CD4-positive, CD25-positive, alpha-beta regulatory T cell (primary cell): Measurements from ENCODE around the gene ITLN2. TPM values are rescaled to one million over a fixed set of nuclear protein-coding genes. Genes with fewer than 3 reads are reported as not detected.

Experiments
- ATAC-seq, 2 donors: fragments of 150-1000 bp; cut with Tn5 transposase; one replicate each; pipeline ENCODE4 v1.10.0; 2021; ENCODE audit warnings: low read depth in 2 of 2, moderate number of reproducible peaks in 2 of 2, moderate library complexity in 1 of 2
- DNase-seq, 3 donors: peaks; one replicate each; pipeline versions ENCODE4 v3.0.0 to v3.0.0-alpha.2; 2012 to 2022; ENCODE audit warnings: mixed read lengths in 1 of 3
- H3K27ac ChIP-seq: one replicate; pipeline ENCODE4 v1.7.0; 2013; ENCODE audit warnings: mild to moderate bottlenecking, low read length; ENCODE audit not compliant: insufficient read depth, poor library complexity, severe bottlenecking
- H3K27me3 ChIP-seq: one replicate; pipeline ENCODE4 v1.7.0; 2013; ENCODE audit warnings: low read length; ENCODE audit not compliant: control insufficient read depth, insufficient read depth
- H3K36me3 ChIP-seq: one replicate; pipeline ENCODE4 v1.7.0; 2013; ENCODE audit warnings: mild to moderate bottlenecking, low read length, moderate library complexity; ENCODE audit not compliant: control insufficient read depth, insufficient read depth
- H3K4me1 ChIP-seq: 2 replicates; pipeline ENCODE4 v1.7.0; 2013; ENCODE audit warnings: mild to moderate bottlenecking, low read length; ENCODE audit not compliant: insufficient read depth, control insufficient read depth, poor library complexity, severe bottlenecking
- H3K4me3 ChIP-seq: one replicate; pipeline ENCODE4 v1.7.0; 2013; ENCODE audit warnings: low read depth, mild to moderate bottlenecking, low read length, moderate library complexity
- H3K9me3 ChIP-seq, 2 experiments: 1 replicate in 1 of 2; 2 replicates in 1 of 2; pipeline ENCODE4 v1.7.0; 2013; ENCODE audit warnings: low read length in 2 of 2, mild to moderate bottlenecking in 1 of 2, moderate library complexity in 1 of 2; ENCODE audit not compliant: control insufficient read depth in 2 of 2
- H3K27ac Mint-ChIP-seq, 3 donors: one replicate each; pipeline ENCODE4 v1.8.0; 2020 to 2022; ENCODE audit warnings: mild to moderate bottlenecking in 3 of 3, mixed read lengths in 3 of 3, moderate library complexity in 2 of 3
- H3K27me3 Mint-ChIP-seq: one replicate; pipeline ENCODE4 v1.8.0; 2022; ENCODE audit warnings: mild to moderate bottlenecking, mixed read lengths
- H3K36me3 Mint-ChIP-seq: one replicate; pipeline ENCODE4 v1.8.0; 2020; ENCODE audit warnings: mixed read lengths
- H3K4me1 Mint-ChIP-seq, 4 donors: one replicate each; pipeline ENCODE4 v1.8.0; 2020 to 2022; ENCODE audit warnings: mixed read lengths in 4 of 4, mild to moderate bottlenecking in 1 of 4
- H3K4me3 Mint-ChIP-seq, 4 donors: one replicate each; pipeline ENCODE4 v1.8.0; 2020 to 2022; ENCODE audit warnings: mild to moderate bottlenecking in 4 of 4, mixed read lengths in 4 of 4, moderate library complexity in 3 of 4
- H3K9me3 Mint-ChIP-seq, 7 donors: one replicate each; pipeline ENCODE4 v1.8.0; 2020 to 2022; ENCODE audit warnings: mixed read lengths in 7 of 7, mild to moderate bottlenecking in 3 of 7, moderate library complexity in 2 of 7
- polyA plus RNA-seq, 4 donors: library from polyadenylated mRNA; unstranded; fragments of 300-500 nt; fragmentation: Illumina TruSeq; gene quantifications; one replicate each; pipeline ENCODE4 v1.2.3, GENCODE V29; 2021
- total RNA-seq: library from RNA; stranded (reverse); gene quantifications from one replicate; pipeline ENCODE4 v1.2.3, GENCODE V29; 2022

The ITLN2 gene
- total and polyA plus RNA-seq, 5 donors from 2014 or later: not detected

- ATAC-seq (no peak), DNase-seq (no peak)
- H3K4me3 Mint-ChIP-seq: no peak overlapping the region
- Histone ChIP-seq H3K9me3 (no peaks in the 10 kb centered on the region), H3K36me3 (no peaks in the 10 kb centered on the region), H3K4me1 (no peaks in the 10 kb centered on the region), H3K4me3 (no peak overlapping the region), H3K27me3 (peaks cover 6% of the 10 kb centered on the region), H3K27ac (no peak overlapping the region)
- H3K4me1 Mint-ChIP-seq: peaks cover 0 to 7% (median 0%) of the 10 kb centered on the region in 4 donors
- H3K27me3 Mint-ChIP-seq: peaks cover 32% of the 10 kb centered on the region
- peaks cover 0 to 2% (median 0%) of the 10 kb centered on the region in 7 donors for H3K9me3 Mint-ChIP-seq
- no peaks in the 10 kb centered on the region for H3K36me3 Mint-ChIP-seq
- no peak overlapping the region for H3K27ac Mint-ChIP-seq
These were observed 18.9 kb upstream of the ITLN2 start for GRCh38 chr1:160973491-160973890.

GRCh38 chr1:160972939-160973338 lies 18.3 kb upstream of the ITLN2 start:
- Mint-ChIP-seq H3K27ac (no peak overlapping the region), H3K4me1 (peaks cover 0 to 7% (median 0%) of the 10 kb centered on the region in 4 donors), H3K9me3 (peaks cover 0 to 2% (median 0%) of the 10 kb centered on the region in 7 donors), H3K27me3 (peaks cover 32% of the 10 kb centered on the region), H3K4me3 (no peak overlapping the region), H3K36me3 (no peaks in the 10 kb centered on the region)
- no peak for DNase-seq
- no peaks in the 10 kb centered on the region for H3K36me3 ChIP-seq
- no peaks in the 10 kb centered on the region for H3K4me1 ChIP-seq
- H3K4me3 ChIP-seq: no peak overlapping the region
- no peak for ATAC-seq
- no peaks in the 10 kb centered on the region for H3K9me3 ChIP-seq
- H3K27ac ChIP-seq: no peak overlapping the region
- peaks cover 6% of the 10 kb centered on the region for H3K27me3 ChIP-seq

- Histone ChIP-seq H3K36me3 (no peaks in the 10 kb centered on the region), H3K4me3 (no peak overlapping the region), H3K4me1 (no peaks in the 10 kb centered on the region), H3K27ac (no peak overlapping the region), H3K27me3 (peaks cover 6% of the 10 kb centered on the region), H3K9me3 (no peaks in the 10 kb centered on the region)
- peaks cover 28% of the 10 kb centered on the region for H3K27me3 Mint-ChIP-seq
- DNase-seq (peak in 1 of 3 donors; percentile 12), ATAC-seq (peak; percentile 18 to 34)
- H3K27ac Mint-ChIP-seq: no peak overlapping the region
- peaks cover 0 to 7% (median 0%) of the 10 kb centered on the region in 4 donors for H3K4me1 Mint-ChIP-seq
- H3K36me3 Mint-ChIP-seq: no peaks in the 10 kb centered on the region
- no peaks in the 10 kb centered on the region for H3K9me3 Mint-ChIP-seq
- no peak overlapping the region for H3K4me3 Mint-ChIP-seq
These were observed 17.0 kb upstream of the ITLN2 start for GRCh38 chr1:160971618-160972056.

- no peaks in the 10 kb centered on the region for H3K36me3 Mint-ChIP-seq
- H3K4me3 Mint-ChIP-seq: no peak overlapping the region
These were observed 8.9 kb upstream of the ITLN2 start for GRCh38 chr1:160963521-160963920.

GRCh38 chr1:160961419-160961818 lies 6.8 kb upstream of the ITLN2 start:
- Histone ChIP-seq H3K27me3 (peaks cover 2% of the 10 kb centered on the region), H3K27ac (no peak overlapping the region), H3K4me3 (no peak overlapping the region), H3K9me3 (no peaks in the 10 kb centered on the region), H3K36me3 (no peaks in the 10 kb centered on the region), H3K4me1 (no peaks in the 10 kb centered on the region)
- H3K36me3 Mint-ChIP-seq: no peaks in the 10 kb centered on the region
- H3K4me3 Mint-ChIP-seq: no peak overlapping the region
- ATAC-seq (no peak), DNase-seq (no peak)
- no peak overlapping the region for H3K27ac Mint-ChIP-seq
- H3K27me3 Mint-ChIP-seq: peaks cover 24% of the 10 kb centered on the region
- no peaks in the 10 kb centered on the region for H3K4me1 Mint-ChIP-seq
- H3K9me3 Mint-ChIP-seq: peaks cover 0 to 2% (median 0%) of the 10 kb centered on the region in 7 donors

More at GRCh38 chr1:160963521-160963920, 8.9 kb upstream of the ITLN2 start:
- Mint-ChIP-seq H3K27me3 (peaks cover 17% of the 10 kb centered on the region), H3K9me3 (peaks cover 0 to 2% (median 0%) of the 10 kb centered on the region in 7 donors), H3K4me1 (no peaks in the 10 kb centered on the region), H3K27ac (no peak overlapping the region)
- Histone ChIP-seq H3K9me3 (no peaks in the 10 kb centered on the region), H3K4me3 (no peak overlapping the region), H3K27ac (no peak overlapping the region), H3K36me3 (no peaks in the 10 kb centered on the region), H3K4me1 (no peaks in the 10 kb centered on the region), H3K27me3 (peaks cover 2% of the 10 kb centered on the region)
- DNase-seq (no peak), ATAC-seq (no peak)

GRCh38 chr1:160956966-160957365 lies 2.4 kb upstream of the ITLN2 start:
- no peak overlapping the region for H3K27ac Mint-ChIP-seq
- peaks cover 18% of the 10 kb centered on the region for H3K27me3 Mint-ChIP-seq
- H3K9me3 ChIP-seq: no peaks in the 10 kb centered on the region
- H3K4me3 Mint-ChIP-seq: no peak overlapping the region
- no peaks in the 10 kb centered on the region for H3K9me3 Mint-ChIP-seq
- peaks cover 4 to 6% (median 6%) of the 10 kb centered on the region in 4 donors for H3K4me1 Mint-ChIP-seq
- H3K36me3 Mint-ChIP-seq: no peaks in the 10 kb centered on the region
- ATAC-seq (no peak), DNase-seq (no peak)
- H3K36me3 ChIP-seq: no peaks in the 10 kb centered on the region
- H3K4me1 ChIP-seq: peaks cover 3% of the 10 kb centered on the region
- H3K27me3 ChIP-seq: peaks cover 2% of the 10 kb centered on the region
- no peak overlapping the region for H3K4me3 ChIP-seq
- H3K27ac ChIP-seq: no peak overlapping the region

- Mint-ChIP-seq H3K27ac (peak overlapping the region in 1 of 3 donors; percentile 48), H3K36me3 (no peaks in the 10 kb centered on the region), H3K9me3 (no peaks in the 10 kb centered on the region), H3K27me3 (peaks cover 7% of the 10 kb centered on the region), H3K4me1 (peaks cover 4 to 12% (median 8%) of the 10 kb centered on the region in 4 donors), H3K4me3 (no peak overlapping the region)
- Histone ChIP-seq H3K27ac (no peak overlapping the region), H3K9me3 (no peaks in the 10 kb centered on the region), H3K4me3 (no peak overlapping the region), H3K36me3 (no peaks in the 10 kb centered on the region), H3K27me3 (no peaks in the 10 kb centered on the region), H3K4me1 (peaks cover 3% of the 10 kb centered on the region)
- ATAC-seq (no peak), DNase-seq (no peak)
These were observed 1.6 kb downstream of the ITLN2 start for GRCh38 chr1:160953030-160953429.

- peaks cover 3% of the 10 kb centered on the region for H3K4me1 ChIP-seq
- H3K27ac ChIP-seq: no peak overlapping the region
- no peaks in the 10 kb centered on the region for H3K36me3 ChIP-seq
- H3K4me3 ChIP-seq: no peak overlapping the region
- no peaks in the 10 kb centered on the region for H3K9me3 ChIP-seq
- Mint-ChIP-seq H3K27ac (no peak overlapping the region), H3K36me3 (no peaks in the 10 kb centered on the region), H3K27me3 (no peaks in the 10 kb centered on the region), H3K4me3 (no peak overlapping the region), H3K9me3 (no peaks in the 10 kb centered on the region), H3K4me1 (peaks cover 4 to 12% (median 8%) of the 10 kb centered on the region in 4 donors)
- no peak for DNase-seq
- H3K27me3 ChIP-seq: no peaks in the 10 kb centered on the region
- ATAC-seq: no peak
These were observed 2.5 kb downstream of the ITLN2 start for GRCh38 chr1:160952129-160952510.
